ENCODE data around the gene TACO1. TPM values are rescaled to one million over a fixed set of nuclear protein-coding genes. Genes with fewer than 3 reads are reported as not detected.
A peak's percentile ranks its signal among the peaks of the same experiment; 100 is the strongest.

The TACO1 gene
- total and polyA plus RNA-seq, 2 donors (not counting 1 experiment from before 2014, with no cell fraction given), result 18.7 to 26.9 TPM

- Histone ChIP-seq H3K9me3 (ENCODE audit: control insufficient read depth, insufficient read depth, low read depth, low read length) (no peaks in the 10 kb centered on the region), H3K4me2 (ENCODE audit: extremely low read depth, insufficient read depth, low read length) (no peak overlapping the region), H3K27ac (ENCODE audit: insufficient read depth, low read length) (no peak overlapping the region), H4K20me1 (ENCODE audit: control insufficient read depth, extremely low read depth, insufficient read depth, low read length) (no peaks in the 10 kb centered on the region), H3K36me3 (ENCODE audit: control insufficient read depth, insufficient read depth, low read length) (peaks cover 3% of the 10 kb centered on the region), H2AFZ (ENCODE audit: low read length) (no peak overlapping the region), H3K4me1 (ENCODE audit: control insufficient read depth, extremely low read depth, insufficient read depth, low read length) (peaks cover 3% of the 10 kb centered on the region), H3K79me2 (ENCODE audit: control insufficient read depth, insufficient read depth, low read length) (peaks cover 10% of the 10 kb centered on the region), H3K27me3 (ENCODE audit: control insufficient read depth, insufficient read depth, low read length) (no peaks in the 10 kb centered on the region), H3K9ac (ENCODE audit: insufficient read depth, low read length) (no peak overlapping the region), H3K4me3 (replicated peaks in 1 of 4; ENCODE audit: control extremely low read depth in 1 of 4, insufficient read depth in 1 of 4, low read depth in 3 of 4, low read length in 4 of 4) (no peak overlapping the region)
- no peak for TF ChIP-seq EZH2 (IDR thresholded peaks at IDR 0.05; ENCODE audit: low read length, missing control alignments)
- TF ChIP-seq CTCF (conservative IDR thresholded peaks at IDR 0.05 in 1 of 2, IDR thresholded peaks at IDR 0.05 in 1 of 2; ENCODE audit: low read depth in 1 of 2, low read length in 2 of 2), result no peak
- DNase-seq (ENCODE audit: low read depth in 2 of 2), result no peak
These were observed 3.7 kb upstream of the TACO1 start for GRCh38 chr17:63596856-63597586.

GRCh38 chr17:63598281-63598680 lies 2.4 kb upstream of the TACO1 start:
- Histone ChIP-seq H3K9ac (ENCODE audit: insufficient read depth, low read length) (no peak overlapping the region), H4K20me1 (ENCODE audit: control insufficient read depth, extremely low read depth, insufficient read depth, low read length) (no peaks in the 10 kb centered on the region), H3K4me3 (replicated peaks in 1 of 4; ENCODE audit: control extremely low read depth in 1 of 4, insufficient read depth in 1 of 4, low read depth in 3 of 4, low read length in 4 of 4) (no peak overlapping the region), H3K4me1 (ENCODE audit: control insufficient read depth, extremely low read depth, insufficient read depth, low read length) (peaks cover 3% of the 10 kb centered on the region), H3K9me3 (ENCODE audit: control insufficient read depth, insufficient read depth, low read depth, low read length) (no peaks in the 10 kb centered on the region), H2AFZ (ENCODE audit: low read length) (no peak overlapping the region), H3K27ac (ENCODE audit: insufficient read depth, low read length) (no peak overlapping the region), H3K27me3 (ENCODE audit: control insufficient read depth, insufficient read depth, low read length) (no peaks in the 10 kb centered on the region), H3K36me3 (ENCODE audit: control insufficient read depth, insufficient read depth, low read length) (no peaks in the 10 kb centered on the region), H3K79me2 (ENCODE audit: control insufficient read depth, insufficient read depth, low read length) (peaks cover 10% of the 10 kb centered on the region), H3K4me2 (ENCODE audit: extremely low read depth, insufficient read depth, low read length) (no peak overlapping the region)
- DNase-seq (ENCODE audit: low read depth in 2 of 2), result peak in 1 of 2 donors; percentile 21
- TF ChIP-seq CTCF (conservative IDR thresholded peaks at IDR 0.05 in 1 of 2, IDR thresholded peaks at IDR 0.05 in 1 of 2; ENCODE audit: low read depth in 1 of 2, low read length in 2 of 2) (no peak), EZH2 (IDR thresholded peaks at IDR 0.05; ENCODE audit: low read length, missing control alignments) (no peak)

- Histone ChIP-seq H2AFZ (ENCODE audit: low read length) (peak overlapping the region; percentile 88), H3K9me3 (ENCODE audit: control insufficient read depth, insufficient read depth, low read depth, low read length) (no peaks in the 10 kb centered on the region), H3K4me1 (ENCODE audit: control insufficient read depth, extremely low read depth, insufficient read depth, low read length) (peaks cover 3% of the 10 kb centered on the region), H4K20me1 (ENCODE audit: control insufficient read depth, extremely low read depth, insufficient read depth, low read length) (no peaks in the 10 kb centered on the region), H3K27ac (ENCODE audit: insufficient read depth, low read length) (peak overlapping the region; percentile 78), H3K79me2 (ENCODE audit: control insufficient read depth, insufficient read depth, low read length) (peaks cover 10% of the 10 kb centered on the region), H3K4me3 (replicated peaks in 1 of 4; ENCODE audit: control extremely low read depth in 1 of 4, insufficient read depth in 1 of 4, low read depth in 3 of 4, low read length in 4 of 4) (peak overlapping the region; percentile 80 to 90 (median 90)), H3K9ac (ENCODE audit: insufficient read depth, low read length) (peak overlapping the region; percentile 94), H3K27me3 (ENCODE audit: control insufficient read depth, insufficient read depth, low read length) (no peaks in the 10 kb centered on the region), H3K36me3 (ENCODE audit: control insufficient read depth, insufficient read depth, low read length) (peaks cover 2% of the 10 kb centered on the region), H3K4me2 (ENCODE audit: extremely low read depth, insufficient read depth, low read length) (peak overlapping the region; percentile 80)
- DNase-seq (ENCODE audit: low read depth in 2 of 2), result peak; percentile 23 to 29
- TF ChIP-seq CTCF (conservative IDR thresholded peaks at IDR 0.05 in 1 of 2, IDR thresholded peaks at IDR 0.05 in 1 of 2; ENCODE audit: low read depth in 1 of 2, low read length in 2 of 2), result no peak
These were observed 1.0 kb downstream of the TACO1 start for GRCh38 chr17:63601439-63602371.

Data from fibroblast of lung (primary cell).